Activated naive CD4-positive, alpha-beta T cell treated with anti-CD3 and anti-CD28 coated beads, Interleukin-2, amount 10 ng/mL, durations not matched to agents 5 hours and 36 hours (primary cell): Measurements from ENCODE around the gene RANBP10. TPM values are rescaled to one million over a fixed set of nuclear protein-coding genes. Genes with fewer than 3 reads are reported as not detected.

Experiments used
- total RNA-seq, 2 experiments: library from RNA; stranded (reverse); gene quantifications; one replicate each; pipeline ENCODE4 v1.2.3, GENCODE V29; 2021

Gene RANBP10
- total RNA-seq = 10 to 100 TPM; 24.3 to 28.0 TPM

GRCh38 chr16:67806428-67807147 is at the start of gene RANBP10, which contains the start of gene TSNAXIP1:
Gene RANBP10, minus strand, starts transcription at chr16:67806560. Its CDS starts 24 bp downstream, at chr16:67806536.
Gene TSNAXIP1, plus strand, starts transcription at chr16:67806889. Its CDS starts 261 bp downstream, at chr16:67807150.

GRCh38 chr16:67847064-67847861 is 40.9 kb upstream of the RANBP10 start, which contains the start of gene CENPT:
Gene CENPT, minus strand, starts transcription at chr16:67847693. Its CDS starts 13,834 bp downstream, at chr16:67833859.

GRCh38 chr16:67846320-67847063 is 40.1 kb upstream of the RANBP10 start, which contains the start of gene NUTF2:
Gene NUTF2, plus strand, starts transcription at chr16:67846933. Its CDS starts 18,198 bp downstream, at chr16:67865131.

GRCh38 chr16:67841816-67842508 is 35.6 kb upstream of the RANBP10 start, which contains the start of gene THAP11:
Gene THAP11, plus strand, starts transcription at chr16:67842320. Its CDS starts 235 bp downstream, at chr16:67842555.

GRCh38 chr16:67719048-67719777 is 87.1 kb downstream of the RANBP10 start, which contains the start of gene GFOD2:
Gene GFOD2, minus strand, starts transcription at chr16:67719316. Its CDS starts 33,601 bp downstream, at chr16:67685715.

Other genes with a start within 250 kb of the RANBP10 start
- gene CTCF, start 244.0 kb downstream of the RANBP10 start, total RNA-seq = 10 to 100 TPM; 73.3 to 74.7 TPM
- 100 to 1,000 TPM; 179 to 189 TPM for gene CARMIL2, start 161.4 kb downstream of the RANBP10 start, total RNA-seq
- 10 to 100 TPM; 34.5 TPM for gene ACD, start 146.3 kb downstream of the RANBP10 start, total RNA-seq
- gene PARD6A, start 145.6 kb downstream of the RANBP10 start, total RNA-seq = 10 to 100 TPM; 12.0 to 12.8 TPM
- 1 to 10 TPM; 6.8 to 8.4 TPM for gene ENKD1, start 139.8 kb downstream of the RANBP10 start, total RNA-seq
- gene C16orf86, start 139.7 kb downstream of the RANBP10 start, total RNA-seq = 1 to 10 TPM; 4.8 to 6.1 TPM
- gene GFOD2, start 87.2 kb downstream of the RANBP10 start, total RNA-seq = 10 to 100 TPM; 14.3 to 14.8 TPM
- gene TSNAXIP1, start 329 bp upstream of the RANBP10 start, total RNA-seq = under 1 TPM; 0.35 to 0.51 TPM
- gene THAP11, start 35.8 kb upstream of the RANBP10 start, total RNA-seq = 10 to 100 TPM; 42.1 to 42.6 TPM
- gene NUTF2, start 40.4 kb upstream of the RANBP10 start, total RNA-seq = 100 to 1,000 TPM in 1 of 2 experiments, 10 to 100 TPM in 1; 99.1 to 101 TPM
- gene CENPT, start 41.1 kb upstream of the RANBP10 start, total RNA-seq = 10 to 100 TPM; 55.1 to 62.1 TPM
- gene EDC4, start 66.5 kb upstream of the RANBP10 start, total RNA-seq = 100 to 1,000 TPM in 1 of 2 experiments, 10 to 100 TPM in 1; 95.0 to 104 TPM
- 1 to 10 TPM; 1.3 to 2.0 TPM for gene NRN1L, start 78.3 kb upstream of the RANBP10 start, total RNA-seq
- gene PSKH1, start 86.7 kb upstream of the RANBP10 start, total RNA-seq = 10 to 100 TPM; 19.8 to 22.2 TPM
- 1 to 10 TPM; 5.5 to 6.1 TPM for gene CTRL, start 125.3 kb upstream of the RANBP10 start, total RNA-seq
- gene PSMB10, start 130.3 kb upstream of the RANBP10 start, total RNA-seq = 100 to 1,000 TPM; 247 to 259 TPM
- 10 to 100 TPM; 14.6 to 15.1 TPM for gene LCAT, start 137.6 kb upstream of the RANBP10 start, total RNA-seq
- 10 to 100 TPM; 31.3 to 32.2 TPM for gene SLC12A4, start 162.1 kb upstream of the RANBP10 start, total RNA-seq
- under 1 TPM in 1 of 2 experiments, not detected in 1; 0.14 TPM for gene DPEP3, start 173.9 kb upstream of the RANBP10 start, total RNA-seq
- 10 to 100 TPM; 12.0 to 12.9 TPM for gene DPEP2, start 192.9 kb upstream of the RANBP10 start, total RNA-seq
- not detected for gene DPEP2NB, start 209.4 kb upstream of the RANBP10 start, total RNA-seq
- gene DDX28, start 216.7 kb upstream of the RANBP10 start, total RNA-seq = 10 to 100 TPM; 14.6 to 16.3 TPM
- gene DUS2, start 216.7 kb upstream of the RANBP10 start, total RNA-seq = 10 to 100 TPM; 18.9 to 20.8 TPM